B cell (primary cell): Measurements from ENCODE around the gene OR10AG1. TPM values are rescaled to one million over a fixed set of nuclear protein-coding genes. Genes with fewer than 3 reads are reported as not detected.

Experiments used
- ATAC-seq: fragments of 200-7000 bp; cut with Tn5 transposase; one replicate; pipeline ENCODE4 v1.10.0; 2021; ENCODE audit warnings: low read depth, mild to moderate bottlenecking, moderate number of reproducible peaks, moderate library complexity
- CTCF ChIA-PET: fragments of 350-600 bp; sonication (Branson Sonifier 250); formaldehyde crosslinking; loops from one replicate; lab custom pipeline; 2021; ENCODE audit warnings: antibody characterized with exemption, inconsistent platforms; lab: Charles Lee
- POLR2A ChIA-PET: fragments of 350-600 bp; sonication (Branson Sonifier 250); formaldehyde crosslinking; loops from one replicate; lab custom pipeline; 2021; ENCODE audit warnings: antibody characterized with exemption; lab: Charles Lee
- DNase-seq: peaks from one replicate; pipeline ENCODE4 v3.0.0; 2013
- H2AFZ ChIP-seq: 2 replicates; pipeline ENCODE4 v1.6.1; 2012; ENCODE audit warnings: mild to moderate bottlenecking, low read depth, low read length; ENCODE audit not compliant: insufficient read depth, poor library complexity, severe bottlenecking
- H3K27ac ChIP-seq, 2 donors: 1 replicate in 1 of 2; 2 replicates in 1 of 2; pipeline ENCODE4 v1.5.1; 2012 to 2013; ENCODE audit warnings: low read length in 2 of 2, mild to moderate bottlenecking in 2 of 2, moderate library complexity in 1 of 2
- H3K27me3 ChIP-seq, 4 experiments: fragments of 200-600 bp in 1 of 4; sonication (generic) in 1 of 4; replicated peaks in 1 of 4; 1 replicate in 2 of 4; 2 replicates in 2 of 4; pipeline versions ENCODE4 v1.6.1 to v1.7.0; 2013 to 2016; ENCODE audit warnings: low read length in 3 of 4, mild to moderate bottlenecking in 2 of 4, mixed read lengths in 1 of 4, moderate library complexity in 1 of 4; ENCODE audit not compliant: insufficient read depth in 4 of 4, control insufficient read depth in 3 of 4; ENCODE audit errors: control extremely low read depth in 1 of 4
- H3K36me3 ChIP-seq, 2 experiments: replicated peaks in 1 of 2; 1 replicate in 1 of 2; 2 replicates in 1 of 2; pipeline versions ENCODE4 v1.6.1 to v1.7.1; 2013; ENCODE audit warnings: low read length in 1 of 2; ENCODE audit not compliant: insufficient read depth in 2 of 2, control insufficient read depth in 1 of 2; ENCODE audit errors: control extremely low read depth in 1 of 2, extremely low read depth in 1 of 2
- H3K4me1 ChIP-seq, 2 donors: fragments of 200-600 bp in 1 of 2; sonication (generic) in 1 of 2; 1 replicate in 1 of 2; 2 replicates in 1 of 2; pipeline versions ENCODE4 v1.5.1 to v1.6.1; 2013 to 2017; ENCODE audit warnings: low read length in 2 of 2; ENCODE audit not compliant: control insufficient read depth in 2 of 2, insufficient read depth in 2 of 2
- H3K4me2 ChIP-seq: replicated peaks from 2 replicates; pipeline ENCODE3; 2012; ENCODE audit warnings: mild to moderate bottlenecking, low read depth, low read length; ENCODE audit not compliant: poor library complexity, severe bottlenecking
- H3K4me3 ChIP-seq, 5 experiments: fragments of 200-600 bp in 1 of 5; sonication (generic) in 1 of 5; 1 replicate in 3 of 5; 2 replicates in 2 of 5; pipeline versions ENCODE4 v1.5.1 to v1.7.0; 2011 to 2016; ENCODE audit warnings: low read length in 4 of 5, mild to moderate bottlenecking in 4 of 5, low read depth in 2 of 5, control low read depth in 1 of 5, moderate library complexity in 1 of 5; ENCODE audit not compliant: insufficient read depth in 1 of 5; ENCODE audit errors: control extremely low read depth in 1 of 5, extremely low read depth in 1 of 5
- H3K79me2 ChIP-seq: fragments of 200-600 bp; sonication (generic); one replicate; pipeline ENCODE4 v1.6.0; 2016; ENCODE audit warnings: low read length; ENCODE audit not compliant: control insufficient read depth, insufficient read depth
- H3K9ac ChIP-seq: fragments of 200-600 bp; sonication (generic); 2 replicates; pipeline ENCODE4 v1.6.1; 2017; ENCODE audit warnings: mild to moderate bottlenecking, low read length, moderate library complexity
- H3K9me3 ChIP-seq, 3 donors: one replicate each; pipeline versions ENCODE4 v1.6.1 to v1.7.1; 2013; ENCODE audit warnings: low read length in 2 of 3; ENCODE audit not compliant: control insufficient read depth in 2 of 3, insufficient read depth in 1 of 3; ENCODE audit errors: control extremely low read depth in 1 of 3
- H4K20me1 ChIP-seq: 2 replicates; pipeline ENCODE4 v1.6.0; 2012; ENCODE audit warnings: mild to moderate bottlenecking, low read length; ENCODE audit not compliant: insufficient read depth, control insufficient read depth, poor library complexity, severe bottlenecking
- H3K27ac Mint-ChIP-seq: one replicate; pipeline ENCODE4 v1.8.0; 2021; ENCODE audit warnings: mixed read lengths
- H3K27me3 Mint-ChIP-seq: one replicate; pipeline ENCODE4 v1.8.0; 2021; ENCODE audit warnings: mixed read lengths
- H3K4me1 Mint-ChIP-seq: one replicate; pipeline ENCODE4 v1.8.0; 2021; ENCODE audit warnings: mixed read lengths
- H3K4me3 Mint-ChIP-seq: one replicate; pipeline ENCODE4 v1.8.0; 2021; ENCODE audit warnings: mixed read lengths
- H3K9me3 Mint-ChIP-seq: one replicate; pipeline ENCODE4 v1.8.0; 2022; ENCODE audit warnings: mixed read lengths; ENCODE audit not compliant: insufficient read depth
- EZH2 ChIP-seq: IDR thresholded peaks from 2 replicates; pipeline ENCODE4 v1.6.1; 2012; ENCODE audit warnings: borderline replicate concordance, low read depth, mild to moderate bottlenecking, moderate library complexity, low read length; ENCODE audit not compliant: insufficient read depth, poor library complexity, severe bottlenecking
- WGBS: methylation state at CpG from one replicate; pipeline ENCODE4 v1.1.5; 2013; ENCODE audit warnings: missing lambda C conversion rate; ENCODE audit not compliant: insufficient coverage; 5-methylcytosine and 5-hydroxymethylcytosine counted together
- intact Hi-C: fragments of 100-400 bp; cut with micrococcal nuclease; formaldehyde crosslinking; loops from one replicate; pipeline ENCODE4 v1.10.0; 2022
- polyA plus RNA-seq: library from polyadenylated mRNA; depleted of rRNA; stranded (reverse); fragments of >200 nt; gene quantifications from 2 replicates; pipeline ENCODE4 v1.2.3, GENCODE V29; 2012
- total RNA-seq, 2 donors: library from RNA; stranded (reverse); fragments of 120-200 nt in 1 of 2; gene quantifications; 1 replicate in 1 of 2; 2 replicates in 1 of 2; pipeline versions ENCODE4 v1.2.3 to v1.2.4, GENCODE V29; 2013 to 2022
- TF ChIP-seq, protein P1 (sequence below): fragments of 200-600 bp; IDR thresholded peaks from one replicate; pipeline ENCODE4 v1.8.0; 2022; ENCODE audit warnings: antibody characterized with exemption, mild to moderate bottlenecking

OR10AG1 gene
- total and polyA plus RNA-seq, 2 donors (not counting 1 experiment from before 2014, with no cell fraction given), result not detected

DNA sequence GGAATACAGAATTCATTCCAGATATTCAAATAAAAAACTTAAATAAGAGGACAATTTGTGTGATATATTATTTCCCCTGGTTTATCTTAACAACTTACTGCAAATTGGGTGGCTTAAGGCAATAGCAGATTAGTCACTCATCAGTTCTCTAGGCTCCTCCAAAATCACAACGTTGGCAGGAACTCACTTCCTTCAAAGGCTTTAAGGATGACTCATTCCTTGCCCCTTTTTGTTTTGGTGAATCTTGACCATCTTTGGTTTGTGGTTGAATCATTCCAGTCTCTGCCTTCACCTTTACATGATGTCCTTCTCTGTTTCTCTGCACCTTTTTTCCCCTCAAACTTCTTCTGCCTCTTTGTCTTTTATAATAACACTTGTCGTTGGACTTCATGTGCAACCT, 3.4 kb downstream of the OR10AG1 start:
- ChIA-PET POLR2A (no interaction called here), CTCF (no interaction called here)
- no peaks in the 10 kb centered on the region for H3K27me3 Mint-ChIP-seq
- Histone ChIP-seq H3K36me3 (no peaks in the 10 kb centered on the region), H3K27me3 (no peaks in the 10 kb centered on the region), H2AFZ (no peak overlapping the region), H3K79me2 (no peaks in the 10 kb centered on the region), H4K20me1 (no peaks in the 10 kb centered on the region), H3K9me3 (peaks cover 0 to 11% (median 0%) of the 10 kb centered on the region in 3 donors), H3K4me2 (no peak overlapping the region), H3K27ac (no peak overlapping the region), H3K4me1 (no peaks in the 10 kb centered on the region), H3K4me3 (no peak overlapping the region), H3K9ac (no peak overlapping the region)
- WGBS, result no CpG with 5 or more reads among the region's 2 CpGs
- TF ChIP-seq EZH2, result no peak
- TF ChIP-seq, protein P1, sequence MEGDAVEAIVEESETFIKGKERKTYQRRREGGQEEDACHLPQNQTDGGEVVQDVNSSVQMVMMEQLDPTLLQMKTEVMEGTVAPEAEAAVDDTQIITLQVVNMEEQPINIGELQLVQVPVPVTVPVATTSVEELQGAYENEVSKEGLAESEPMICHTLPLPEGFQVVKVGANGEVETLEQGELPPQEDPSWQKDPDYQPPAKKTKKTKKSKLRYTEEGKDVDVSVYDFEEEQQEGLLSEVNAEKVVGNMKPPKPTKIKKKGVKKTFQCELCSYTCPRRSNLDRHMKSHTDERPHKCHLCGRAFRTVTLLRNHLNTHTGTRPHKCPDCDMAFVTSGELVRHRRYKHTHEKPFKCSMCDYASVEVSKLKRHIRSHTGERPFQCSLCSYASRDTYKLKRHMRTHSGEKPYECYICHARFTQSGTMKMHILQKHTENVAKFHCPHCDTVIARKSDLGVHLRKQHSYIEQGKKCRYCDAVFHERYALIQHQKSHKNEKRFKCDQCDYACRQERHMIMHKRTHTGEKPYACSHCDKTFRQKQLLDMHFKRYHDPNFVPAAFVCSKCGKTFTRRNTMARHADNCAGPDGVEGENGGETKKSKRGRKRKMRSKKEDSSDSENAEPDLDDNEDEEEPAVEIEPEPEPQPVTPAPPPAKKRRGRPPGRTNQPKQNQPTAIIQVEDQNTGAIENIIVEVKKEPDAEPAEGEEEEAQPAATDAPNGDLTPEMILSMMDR, result no peak
- DNase-seq, result no peak
- intact Hi-C loops, result no loop called here
- no peak overlapping the region for H3K4me3 Mint-ChIP-seq
- no peak overlapping the region for H3K27ac Mint-ChIP-seq
- peaks cover 3% of the 10 kb centered on the region for H3K9me3 Mint-ChIP-seq
- no peak for ATAC-seq
- no peaks in the 10 kb centered on the region for H3K4me1 Mint-ChIP-seq

GRCh38 chr11:55956521-55956920, 13.2 kb downstream of the OR10AG1 start:
- Mint-ChIP-seq H3K4me3 (no peak overlapping the region), H3K4me1 (no peaks in the 10 kb centered on the region), H3K9me3 (peaks cover 4% of the 10 kb centered on the region), H3K27me3 (no peaks in the 10 kb centered on the region), H3K27ac (no peak overlapping the region)
- Histone ChIP-seq H3K27me3 (no peaks in the 10 kb centered on the region), H3K9me3 (peaks cover 0 to 3% (median 0%) of the 10 kb centered on the region in 3 donors), H3K4me3 (no peak overlapping the region), H2AFZ (no peak overlapping the region), H4K20me1 (no peaks in the 10 kb centered on the region), H3K9ac (no peak overlapping the region), H3K36me3 (no peaks in the 10 kb centered on the region), H3K4me2 (no peak overlapping the region), H3K27ac (no peak overlapping the region), H3K4me1 (no peaks in the 10 kb centered on the region), H3K79me2 (no peaks in the 10 kb centered on the region)
- POLR2A ChIA-PET, result no interaction called here
- WGBS, result 83% methylated on average over 1 of the region's 4 CpGs
- intact Hi-C loops, result no loop called here
- CTCF ChIA-PET, result no interaction called here
- ATAC-seq, result no peak
- TF ChIP-seq, protein P1, result no peak
- no peak for TF ChIP-seq EZH2
- DNase-seq, result no peak
